Diencephalon (tissue), 1 donor: ENCODE data around the gene TNFAIP8L1. TPM values are rescaled to one million over a fixed set of nuclear protein-coding genes. Genes with fewer than 3 reads are reported as not detected.

Experiments used
- total RNA-seq: library from RNA; depleted of rRNA; stranded (reverse); fragments of >200 nt; gene quantifications from one replicate; pipeline ENCODE4 v1.2.3, GENCODE V29; 2014

Gene TNFAIP8L1
- total RNA-seq = 7.6 TPM

GRCh38 chr19:4638828-4639530 is at the start of gene TNFAIP8L1:
Gene TNFAIP8L1, plus strand, starts transcription at chr19:4639516. Its CDS starts 12,354 bp downstream, at chr19:4651870.

GRCh38 chr19:4669723-4670480 is 30.6 kb downstream of the TNFAIP8L1 start, which contains the start of gene MYDGF:
Gene MYDGF, minus strand, starts transcription at chr19:4670342. Its CDS starts 8 bp downstream, at chr19:4670334.

Other genes with a start within 250 kb of the TNFAIP8L1 start
- 20.1 TPM for gene SH3GL1, start 239.0 kb upstream of the TNFAIP8L1 start, total RNA-seq
- gene CHAF1A, start 236.9 kb upstream of the TNFAIP8L1 start, total RNA-seq = 8.1 TPM
- gene UBXN6, start 181.7 kb upstream of the TNFAIP8L1 start, total RNA-seq = 75.0 TPM
- 39.4 TPM for gene HDGFL2, start 167.2 kb upstream of the TNFAIP8L1 start, total RNA-seq
- gene PLIN4, start 121.0 kb upstream of the TNFAIP8L1 start, total RNA-seq = 0.23 TPM
- 4.6 TPM for gene PLIN5, start 104.3 kb upstream of the TNFAIP8L1 start, total RNA-seq
- gene LRG1, start 99.5 kb upstream of the TNFAIP8L1 start, total RNA-seq = 0.23 TPM
- 49.1 TPM for gene SEMA6B, start 79.8 kb upstream of the TNFAIP8L1 start, total RNA-seq
- gene MYDGF, start 30.8 kb downstream of the TNFAIP8L1 start, total RNA-seq = 42.4 TPM
- gene DPP9, start 84.3 kb downstream of the TNFAIP8L1 start, total RNA-seq = 10.1 TPM
- gene FEM1A, start 152.2 kb downstream of the TNFAIP8L1 start, total RNA-seq = 18.9 TPM
- gene TICAM1, start 192.2 kb downstream of the TNFAIP8L1 start, total RNA-seq = 1.6 TPM
- gene PLIN3, start 228.2 kb downstream of the TNFAIP8L1 start, total RNA-seq = 18.5 TPM